Measurements from ENCODE around the gene CCDC88C.

The CCDC88C gene

GRCh38 chr14:91396959-91397815 lies 20.4 kb downstream of the CCDC88C start:
- peak; percentile 88 for DNase-seq

DNA sequence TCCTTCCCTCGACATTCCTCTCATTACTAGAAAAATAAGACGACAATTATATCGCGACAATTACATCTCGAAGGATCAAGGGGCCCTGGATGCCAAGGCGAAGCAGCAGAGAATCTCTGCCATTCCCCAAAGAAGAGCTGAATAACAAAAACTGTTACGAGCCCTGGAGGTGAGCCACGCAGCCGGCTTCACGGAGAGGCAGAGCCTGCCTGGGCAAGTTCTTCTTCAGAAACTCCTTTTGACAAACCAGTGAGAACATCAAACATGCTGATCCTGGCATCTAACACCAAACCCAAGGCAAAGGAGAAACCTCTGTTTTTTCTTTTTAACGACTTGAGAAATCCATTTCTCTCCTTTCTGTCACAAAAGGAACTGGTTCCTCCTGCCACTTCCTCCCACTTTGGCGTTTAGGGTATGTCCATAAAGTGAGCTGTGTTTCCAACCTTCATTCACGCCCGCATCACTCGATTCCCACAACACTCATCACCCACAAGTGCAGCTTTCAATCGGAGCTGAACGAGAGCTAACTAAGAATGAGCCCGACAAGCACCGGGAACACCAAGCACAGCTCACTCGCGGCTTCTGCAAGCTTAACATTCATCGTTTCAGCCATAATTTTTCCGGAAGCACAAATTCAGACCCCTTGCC lies 21.5 kb downstream of the CCDC88C start:
- DNase-seq = no peak

DNA sequence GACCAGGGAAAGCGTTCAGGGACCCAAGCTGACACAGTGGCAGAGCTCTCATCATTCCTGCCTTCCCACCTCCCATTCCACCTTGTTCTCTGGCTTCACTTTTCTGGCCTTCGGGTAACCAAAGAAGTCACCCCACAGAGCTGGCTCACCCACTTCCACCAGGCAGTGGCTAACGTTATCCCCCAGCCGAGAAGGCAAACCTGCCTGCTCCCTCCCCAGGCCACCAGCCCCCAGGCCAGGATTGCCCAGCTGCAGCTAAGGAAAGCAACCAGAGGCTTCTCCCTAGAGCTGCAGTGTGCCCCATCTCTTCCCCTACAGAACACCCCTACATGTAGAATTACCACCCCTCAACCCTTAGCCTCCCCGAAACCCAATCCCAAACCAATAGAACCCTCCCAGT lies 22.2 kb downstream of the CCDC88C start:
- no peak for DNase-seq

DNA sequence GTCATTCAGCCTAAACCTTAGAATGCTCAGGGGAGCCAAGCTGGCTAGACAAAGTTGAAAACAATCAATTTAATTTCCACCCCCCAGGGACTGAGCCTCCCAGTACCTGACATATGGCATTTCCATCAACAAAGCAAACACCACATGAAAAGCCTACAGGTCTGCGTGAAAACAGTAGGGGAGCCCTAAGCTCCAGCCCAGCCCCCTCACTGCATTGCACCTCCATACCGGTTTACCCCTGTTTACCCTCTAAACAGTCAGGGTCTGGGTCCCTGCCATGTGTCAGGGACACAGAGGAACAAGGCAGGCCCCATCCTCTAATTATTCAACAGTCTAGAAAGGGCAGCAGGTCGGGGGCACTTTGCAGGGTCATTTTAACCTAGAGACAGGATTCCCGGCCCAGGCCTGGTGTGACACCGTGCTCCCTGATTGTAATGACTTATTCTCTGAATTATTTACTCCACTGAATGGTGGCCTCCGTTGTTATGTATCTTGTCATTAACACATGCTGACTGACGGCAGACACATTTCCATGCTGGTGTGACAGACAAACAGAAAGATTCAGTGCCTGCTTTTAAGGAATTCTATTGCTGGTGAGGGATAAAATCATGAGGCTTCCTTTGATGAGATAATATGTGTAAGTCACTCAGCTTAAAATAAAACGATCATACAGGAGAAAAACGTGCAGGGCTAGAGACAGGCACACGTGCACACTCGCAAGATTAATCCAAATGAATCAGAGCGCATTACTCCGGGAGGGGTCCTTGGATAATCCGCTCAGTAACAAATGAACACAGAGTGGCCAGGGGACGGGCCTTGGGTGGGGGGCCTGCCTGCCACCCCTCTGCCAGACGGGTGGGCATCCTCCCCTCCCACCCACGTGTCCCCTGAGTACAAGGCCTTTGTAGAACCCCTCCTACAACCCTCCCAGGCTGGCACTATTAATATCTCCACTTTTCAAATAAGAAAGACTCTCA lies 23.2 kb downstream of the CCDC88C start:
- DNase-seq = no peak

GRCh38 chr14:91392623-91393303 lies 24.9 kb downstream of the CCDC88C start:
- DNase-seq = no peak

DNA sequence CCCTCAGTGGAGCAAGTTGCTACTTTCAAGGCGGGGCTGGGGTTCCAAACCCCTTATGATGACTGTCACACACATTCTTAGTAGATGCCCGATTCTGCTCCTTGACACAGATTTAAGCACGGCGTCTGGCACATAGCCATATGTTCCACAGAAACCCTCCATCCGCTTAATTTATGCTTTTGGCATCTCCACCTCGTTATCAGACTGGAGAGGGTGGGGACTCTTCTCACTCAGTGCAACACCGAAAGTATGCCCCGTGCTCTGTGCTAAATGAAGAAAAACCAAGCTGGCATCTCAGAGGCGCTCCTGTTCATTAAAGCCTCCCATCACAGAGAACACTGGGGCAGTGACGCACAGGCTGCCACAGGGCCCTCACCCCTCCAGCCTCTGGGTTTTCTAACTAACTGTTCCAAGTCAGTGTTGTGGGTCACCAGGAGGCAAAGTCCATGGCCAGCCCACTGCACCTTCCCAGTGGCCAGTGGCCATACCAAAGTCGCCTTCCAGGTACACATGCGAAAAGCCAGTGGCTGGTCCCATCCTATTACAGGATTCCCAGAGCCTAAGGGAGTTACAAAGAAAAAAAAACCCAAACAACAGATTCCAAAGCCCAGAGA lies 27.3 kb downstream of the CCDC88C start:
- no peak for DNase-seq

DNA sequence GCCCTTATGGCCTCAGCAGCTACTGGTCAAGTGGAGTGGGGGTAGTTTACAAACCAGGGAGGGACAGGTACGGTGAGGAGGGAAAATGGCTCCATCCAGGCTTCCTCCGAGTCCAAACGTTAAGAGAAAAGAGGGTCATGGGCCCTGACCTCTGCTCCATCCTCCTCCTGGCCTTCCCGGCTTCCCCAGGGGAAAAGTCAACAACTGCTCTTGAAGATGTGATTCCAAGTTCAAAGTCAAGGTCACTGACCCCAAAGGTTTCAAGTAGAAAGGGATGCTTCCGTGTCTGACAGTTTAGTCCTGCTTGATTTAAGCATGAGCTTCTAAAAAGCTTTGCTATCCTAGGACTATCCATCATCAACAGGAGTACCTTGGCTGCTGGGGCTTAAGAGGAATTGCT lies 28.5 kb downstream of the CCDC88C start:
- DNase-seq = no peak

- peak; percentile 84 for DNase-seq
Measured at GRCh38 chr14:91388551-91388975, 29.1 kb downstream of the CCDC88C start.

GRCh38 chr14:91387951-91388381 lies 29.7 kb downstream of the CCDC88C start:
- no peak for DNase-seq

GRCh38 chr14:91387169-91387835 lies 30.3 kb downstream of the CCDC88C start:
- no peak for DNase-seq

DNA sequence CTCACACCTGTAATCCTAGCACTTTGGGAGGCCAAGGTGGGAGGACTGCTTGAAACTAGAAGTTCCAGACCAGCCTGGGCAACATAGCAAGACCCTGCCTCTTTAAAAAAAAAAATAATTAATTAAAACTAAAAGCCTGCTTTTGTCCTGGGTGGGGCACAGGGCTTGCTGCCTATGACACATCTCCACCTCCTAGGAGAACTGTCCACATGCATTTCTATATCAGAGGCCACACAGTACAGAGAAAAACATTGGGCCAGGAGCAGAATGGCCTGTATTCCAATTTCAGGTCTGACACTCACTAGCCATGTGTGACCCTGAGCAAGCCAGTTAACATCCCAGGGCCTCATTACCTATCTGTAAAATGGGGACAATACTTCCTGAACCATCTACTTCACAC lies 31.9 kb downstream of the CCDC88C start:
- no peak for DNase-seq

DNA sequence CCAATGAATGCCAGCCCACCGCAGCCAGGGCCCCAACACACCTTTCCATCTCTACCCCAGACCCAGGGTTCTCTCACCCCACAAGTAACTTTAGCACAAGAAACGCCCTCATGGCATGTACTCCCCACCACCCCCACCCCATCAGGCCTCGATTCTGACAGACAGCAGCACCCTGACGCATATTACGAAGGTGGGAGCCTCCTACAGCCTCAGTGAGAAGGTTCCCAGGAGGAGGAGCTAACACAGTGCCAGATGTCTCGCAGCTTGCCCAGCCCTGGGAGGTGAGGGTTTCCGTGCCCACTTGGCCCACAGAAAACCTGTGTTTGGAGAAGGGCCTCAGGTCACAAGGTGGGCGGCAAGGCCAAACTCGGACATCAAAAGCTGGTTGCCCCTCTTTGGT lies 32.4 kb downstream of the CCDC88C start:
- no peak for DNase-seq

DNA sequence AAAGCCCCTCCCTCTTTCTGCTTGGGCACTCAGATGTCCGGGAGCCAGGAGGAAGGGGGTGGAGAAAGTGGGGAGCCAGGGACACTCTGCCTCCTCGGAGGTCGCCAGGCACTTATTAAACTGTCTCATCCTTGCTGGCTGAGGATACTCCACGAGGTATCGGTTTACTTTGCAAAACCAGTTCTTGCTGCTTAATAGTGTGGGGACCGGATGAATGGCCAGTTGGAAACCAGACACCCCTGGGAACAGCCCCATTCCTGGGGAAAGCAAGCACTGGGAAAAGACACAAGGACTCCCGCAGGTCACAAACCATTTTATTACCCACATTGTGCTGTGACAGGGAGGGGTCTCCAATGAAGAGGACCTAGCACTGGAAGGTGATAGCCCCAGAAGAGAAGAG lies 34.2 kb downstream of the CCDC88C start:
- no peak for DNase-seq

DNA sequence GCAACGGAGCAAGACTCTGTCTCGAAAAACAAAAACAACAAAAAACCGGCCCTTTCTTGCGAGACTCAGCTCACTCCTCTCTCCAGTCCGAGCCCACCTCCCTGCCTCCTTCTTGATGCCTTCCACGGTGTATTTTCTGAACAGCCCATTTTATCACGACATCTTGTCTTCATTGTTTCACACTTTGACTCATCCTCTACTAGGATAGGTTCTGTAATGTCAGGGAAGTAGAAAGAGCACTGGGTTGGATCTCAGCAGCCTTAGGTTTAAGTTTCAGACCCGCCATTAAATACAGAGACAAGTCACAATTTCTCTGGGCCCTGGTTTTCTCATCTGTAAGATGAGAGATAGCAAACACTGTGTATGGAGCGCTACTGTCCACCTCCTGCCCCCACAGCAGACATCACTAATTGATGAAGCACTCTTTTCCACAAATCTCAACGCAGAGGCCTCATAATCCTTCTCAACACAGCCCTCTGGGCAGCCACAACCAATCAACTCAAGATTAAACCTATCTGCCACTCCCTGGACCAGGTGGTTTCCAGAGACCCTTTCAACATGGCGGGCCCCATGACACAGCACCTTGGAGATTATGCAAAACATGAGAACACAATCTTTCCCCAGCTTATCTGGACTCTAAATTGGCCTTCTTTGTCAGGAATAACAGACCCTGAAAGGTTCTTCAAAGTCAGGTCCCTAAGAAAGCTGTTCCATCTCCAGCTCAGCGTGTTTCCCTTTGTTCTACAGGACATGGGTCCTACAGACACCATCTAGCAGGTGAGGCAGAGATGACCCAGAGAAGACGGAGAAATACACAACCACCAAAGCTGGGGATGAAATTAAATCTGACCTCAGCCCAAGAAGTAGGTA lies 35.6 kb downstream of the CCDC88C start:
- no peak for DNase-seq

GRCh38 chr14:91380610-91381371 lies 36.8 kb downstream of the CCDC88C start:
- no peak for DNase-seq

DNA sequence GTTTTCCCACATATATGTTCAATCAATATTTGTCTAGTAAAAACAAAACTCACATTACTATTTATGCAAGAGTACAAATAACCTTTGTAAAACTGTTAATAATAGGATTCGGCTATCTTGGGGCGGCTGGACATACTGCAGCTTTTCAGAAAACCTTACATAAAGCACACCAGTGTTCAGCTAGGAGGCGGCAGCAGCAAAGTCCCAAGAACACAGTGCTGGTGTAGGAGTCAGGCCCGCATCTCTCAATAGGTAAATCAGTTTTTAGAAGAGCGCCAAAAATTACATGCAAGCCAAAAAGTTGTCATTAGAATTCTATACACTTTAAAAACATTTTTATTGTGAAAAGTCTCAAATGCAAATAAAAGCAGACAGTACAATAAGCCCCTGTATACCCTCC lies 37.5 kb downstream of the CCDC88C start:
- DNase-seq = no peak

- DNase-seq = no peak
Measured at GRCh38 chr14:91379579-91379932, 38.1 kb downstream of the CCDC88C start.

DNA sequence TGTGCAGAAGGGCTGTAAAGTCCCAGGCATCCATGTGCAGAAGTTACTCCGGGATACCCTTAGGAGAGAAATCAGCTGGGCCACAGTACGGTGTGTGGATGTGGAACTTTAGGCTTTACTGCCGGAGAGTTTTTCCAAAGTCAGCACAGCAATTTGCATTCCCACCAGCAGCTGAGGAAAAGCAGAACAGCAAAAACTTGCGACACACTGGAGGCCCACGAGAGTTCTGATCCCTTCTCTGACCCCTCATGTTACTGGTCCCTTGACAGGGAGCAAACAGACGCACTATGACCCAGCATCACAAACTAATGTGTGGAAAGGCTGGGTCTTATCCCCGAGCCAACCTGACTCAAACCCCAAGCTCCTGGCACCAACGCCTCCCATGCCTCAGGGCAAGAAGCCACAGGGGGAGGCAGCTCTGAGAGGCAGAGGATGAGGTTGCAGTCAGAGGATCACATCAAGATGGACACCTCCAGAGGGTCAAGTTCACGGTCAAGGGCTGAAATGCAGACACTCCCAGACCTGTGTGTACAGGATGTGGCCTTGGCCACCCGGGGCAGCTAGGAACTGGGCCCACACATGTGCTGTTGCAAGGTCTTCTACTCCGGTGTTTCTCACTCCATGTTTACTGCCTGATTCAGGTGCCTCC lies 38.6 kb downstream of the CCDC88C start:
- no peak for DNase-seq

Data from activated effector memory CD4-positive, alpha-beta T cell treated with anti-CD3 and anti-CD28 coated beads, Interleukin-2, amount 50 U/mL, for 16 hours (primary cell).